ENCODE data around the gene PELI3. TPM values are rescaled to one million over a fixed set of nuclear protein-coding genes. Genes with fewer than 3 reads are reported as not detected.
A peak's percentile ranks its signal among the peaks of the same experiment; 100 is the strongest.
"Not testable (repeated sequence)": the region's sequence is repeated elsewhere in the genome, so short reads cannot be mapped to it uniquely, and the experiment has no call there.

Gene PELI3, protein sequence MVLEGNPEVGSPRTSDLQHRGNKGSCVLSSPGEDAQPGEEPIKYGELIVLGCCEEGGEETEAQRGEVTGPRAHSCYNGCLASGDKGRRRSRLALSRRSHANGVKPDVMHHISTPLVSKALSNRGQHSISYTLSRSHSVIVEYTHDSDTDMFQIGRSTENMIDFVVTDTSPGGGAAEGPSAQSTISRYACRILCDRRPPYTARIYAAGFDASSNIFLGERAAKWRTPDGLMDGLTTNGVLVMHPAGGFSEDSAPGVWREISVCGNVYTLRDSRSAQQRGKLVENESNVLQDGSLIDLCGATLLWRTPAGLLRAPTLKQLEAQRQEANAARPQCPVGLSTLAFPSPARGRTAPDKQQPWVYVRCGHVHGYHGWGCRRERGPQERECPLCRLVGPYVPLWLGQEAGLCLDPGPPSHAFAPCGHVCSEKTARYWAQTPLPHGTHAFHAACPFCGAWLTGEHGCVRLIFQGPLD
- 1 to 10 TPM in 11 of 12 donors, not detected in 1; 4.2 to 10.0 (median 5.2) TPM for polyA plus RNA-seq (ENCODE audit: insufficient read length in 12 of 12)
- long read RNA-seq, donor 1 = 0 reads
- long read RNA-seq, donor 2, partial matches to known transcripts = 0 of 3 reads
- long read RNA-seq, donor 2, other reads (novel, unspliced or antisense) = 0 of 3 reads
- long read RNA-seq, donor 3 = 0 reads
- long read RNA-seq, donor 4 = 0 reads
- long read RNA-seq, donor 5 = 0 reads
- long read RNA-seq, donor 6, partial matches to known transcripts = 0 of 1 reads
- long read RNA-seq, donor 6, other reads (novel, unspliced or antisense) = 0 of 1 reads
- long read RNA-seq, donor 7, partial matches to known transcripts = 8 of 45 reads
- long read RNA-seq, donor 7, other reads (novel, unspliced or antisense) = 36 of 45 reads
- long read RNA-seq, donor 8, partial matches to known transcripts = 0 of 4 reads
- long read RNA-seq, donor 8, other reads (novel, unspliced or antisense) = 0 of 4 reads
- long read RNA-seq, donor 9, partial matches to known transcripts = 0 of 1 reads
- long read RNA-seq, donor 9, other reads (novel, unspliced or antisense) = 0 of 1 reads
- long read RNA-seq, donor 10, partial matches to known transcripts = 0 of 4 reads
- long read RNA-seq, donor 10, other reads (novel, unspliced or antisense) = 0 of 4 reads
- long read RNA-seq, donor 11 = 0 reads

DNA sequence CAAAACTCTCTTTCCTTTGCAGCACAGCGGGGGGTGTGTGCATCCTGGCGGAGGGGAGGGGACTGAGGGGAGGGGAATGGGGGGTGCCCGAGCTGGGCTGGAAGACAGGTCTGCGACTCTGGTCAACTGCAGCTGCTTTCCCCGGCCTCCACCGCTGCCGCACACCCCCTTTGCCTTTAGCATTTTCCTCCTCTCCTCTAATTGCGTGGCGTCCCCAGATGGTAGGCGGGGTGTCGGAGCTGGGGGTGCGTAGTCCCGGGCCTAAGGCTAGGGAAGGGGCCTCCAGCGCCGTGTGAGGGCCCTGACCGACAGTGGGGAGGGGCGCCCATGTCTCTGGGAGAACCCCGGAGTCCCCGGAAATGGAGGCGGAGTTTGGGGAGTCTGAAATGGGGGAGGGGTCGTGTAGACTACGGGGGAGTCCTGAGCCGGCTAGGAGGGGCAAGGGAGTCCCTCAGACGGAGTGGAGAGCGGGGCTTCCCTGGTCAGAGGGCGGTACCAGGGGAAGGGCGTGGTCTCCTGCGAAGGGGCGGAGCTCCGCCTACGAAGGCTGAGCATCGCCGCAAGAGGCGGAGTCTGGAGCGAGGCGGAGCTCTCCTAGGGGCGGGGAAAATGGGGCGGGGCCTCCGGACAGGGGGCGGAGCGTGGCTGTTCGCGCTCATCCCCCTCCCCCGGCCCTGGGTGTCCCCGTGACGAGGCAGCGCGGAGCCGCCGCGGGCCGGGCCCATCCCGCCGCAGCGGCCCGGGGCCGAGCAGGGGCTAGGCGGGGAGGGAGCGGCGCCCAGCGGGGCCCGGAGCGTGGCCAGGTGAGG is at the start of gene PELI3:
Gene PELI3, plus strand, starts transcription at position 681 of the 809 bp plus-strand sequence. CDS start 1,224 bp downstream, outside the sequence.
- peak; percentile 97 for DNase-seq

DNA sequence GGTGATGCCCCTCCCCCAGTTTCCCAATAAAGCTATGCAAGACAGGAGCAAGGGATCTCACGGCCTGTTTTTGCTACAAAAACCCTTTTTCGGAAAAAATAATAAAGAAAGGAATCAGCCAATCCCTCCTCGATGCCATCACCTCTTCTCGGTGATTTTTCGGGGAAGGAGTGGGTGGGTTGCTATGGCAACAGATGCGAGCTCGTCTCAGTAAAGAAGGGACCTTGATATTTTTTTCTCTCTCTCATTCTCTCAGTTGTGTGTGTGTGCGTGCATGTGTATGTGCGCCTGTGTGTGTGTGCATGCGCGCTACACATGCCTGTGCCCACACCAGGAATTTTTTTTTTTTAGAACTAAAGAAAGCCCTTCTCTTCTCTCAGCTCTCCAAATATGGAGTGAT is 49.7 kb upstream of the PELI3 start:
- no peak for DNase-seq

DNA sequence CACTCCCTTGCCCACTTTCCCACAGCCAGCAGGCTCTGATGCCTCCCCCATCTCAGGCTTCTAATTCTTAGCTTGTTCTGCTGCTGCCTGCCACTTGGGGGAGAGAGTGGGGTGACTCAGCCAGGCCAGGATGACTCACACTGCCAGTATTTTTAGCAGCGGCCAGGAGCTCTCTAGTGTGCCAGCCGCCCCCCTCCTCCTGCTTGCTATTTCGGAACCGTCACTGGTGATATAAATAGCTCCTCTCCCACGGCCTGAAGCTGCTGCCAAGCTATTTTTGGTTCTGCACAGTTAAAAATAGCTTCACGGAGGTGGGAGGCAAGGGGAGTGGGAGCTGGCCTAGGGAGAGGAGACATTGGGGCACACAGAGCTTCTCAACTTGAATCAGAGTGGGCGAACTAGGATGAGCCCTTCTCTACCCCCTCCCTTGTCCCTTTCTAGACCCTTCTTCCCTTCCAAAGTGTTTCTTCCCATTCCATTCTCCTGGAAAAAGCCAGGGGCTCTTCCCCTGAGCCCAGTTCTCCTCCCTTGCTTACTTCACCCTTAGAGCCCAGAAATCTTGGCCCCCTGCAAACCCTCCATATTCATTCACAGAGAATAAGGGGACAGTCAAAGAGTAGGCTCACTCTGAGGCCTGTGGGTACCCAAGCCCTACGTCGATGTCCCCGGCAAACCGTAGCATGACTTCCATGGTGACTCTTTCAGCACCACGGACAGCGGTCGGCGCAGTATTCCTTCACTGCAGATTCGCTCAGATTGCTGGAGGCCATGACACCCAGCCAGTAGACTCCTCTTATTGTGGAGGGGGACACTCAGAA is 48.3 kb upstream of the PELI3 start:
- DNase-seq = peak; percentile 71

DNA sequence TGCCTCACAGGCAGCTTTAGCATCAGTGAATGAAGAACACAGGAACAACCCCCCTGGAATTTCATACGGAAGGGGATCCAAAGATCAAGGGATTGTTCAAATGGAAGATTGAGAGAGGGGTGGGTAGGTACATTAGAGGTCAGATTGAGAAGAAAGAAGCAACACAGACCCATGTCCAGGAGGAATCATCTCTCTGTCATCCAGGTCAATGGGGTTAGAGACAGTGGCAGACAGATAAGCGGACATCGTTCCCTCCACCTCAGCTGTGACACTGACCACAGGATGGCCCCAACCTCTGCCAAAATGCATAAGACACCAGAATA is 47.8 kb upstream of the PELI3 start:
- no peak for DNase-seq

DNA sequence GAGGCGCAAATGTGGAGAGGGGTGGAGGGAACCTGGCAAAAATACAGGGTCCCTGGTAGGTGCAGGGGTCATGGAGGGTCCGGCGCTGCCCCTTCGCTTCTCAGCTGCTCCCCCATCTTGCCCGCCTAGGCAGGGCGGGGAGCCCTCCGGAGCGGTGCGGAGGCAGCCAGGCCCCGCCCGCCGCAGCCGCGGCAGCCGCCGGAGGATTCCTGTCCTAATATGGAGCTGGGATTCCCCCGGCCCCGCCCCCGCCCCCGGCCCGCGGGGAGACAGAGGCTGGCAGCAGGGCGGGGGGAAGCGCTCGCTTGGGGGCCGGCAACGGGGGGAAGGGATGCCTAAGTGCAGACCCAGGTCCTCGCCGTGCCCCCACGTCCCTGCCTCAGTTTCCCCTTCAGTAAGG is 46.9 kb upstream of the PELI3 start:
- DNase-seq = no peak

DNA sequence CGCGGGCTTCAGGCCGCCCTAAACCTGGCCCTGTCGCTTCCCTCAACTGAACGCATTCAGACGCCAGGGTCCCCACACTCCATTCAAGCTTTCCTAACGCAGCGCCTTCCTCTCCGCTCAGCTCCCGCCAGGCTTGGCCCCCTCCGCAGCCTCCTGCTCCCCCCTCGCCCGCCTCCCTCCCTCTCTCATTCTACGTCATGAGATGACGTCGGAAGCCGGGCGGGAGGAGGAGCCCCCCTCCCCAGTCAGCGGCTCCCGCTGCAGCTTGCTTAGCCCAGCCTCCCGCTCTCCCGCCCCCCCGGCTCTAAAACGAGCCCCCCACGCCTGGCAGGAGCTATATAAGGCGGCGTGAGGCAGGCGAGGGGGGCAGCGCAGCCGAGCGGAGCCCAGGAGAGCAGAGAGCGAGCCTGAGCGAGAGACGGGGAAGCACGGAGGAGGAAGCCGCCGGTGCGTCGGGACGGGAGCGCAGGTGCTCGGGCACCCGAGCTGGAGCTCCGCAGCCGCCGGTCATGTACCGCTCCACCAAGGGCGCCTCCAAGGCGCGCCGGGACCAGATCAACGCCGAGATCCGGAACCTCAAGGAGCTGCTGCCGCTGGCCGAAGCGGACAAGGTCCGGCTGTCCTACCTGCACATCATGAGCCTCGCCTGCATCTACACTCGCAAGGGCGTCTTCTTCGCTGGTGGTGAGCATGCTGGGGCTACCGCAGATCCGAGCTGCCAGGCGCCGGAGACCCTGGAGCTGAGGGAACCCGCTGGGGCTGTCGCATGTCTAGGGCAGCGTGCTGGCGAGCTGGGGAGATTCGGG is 45.8 kb upstream of the PELI3 start, which contains the start of gene NPAS4:
Gene NPAS4, plus strand, starts transcription at position 365 of the 806 bp plus-strand sequence. Its CDS starts 145 bp downstream, at position 510.
- DNase-seq = no peak

DNA sequence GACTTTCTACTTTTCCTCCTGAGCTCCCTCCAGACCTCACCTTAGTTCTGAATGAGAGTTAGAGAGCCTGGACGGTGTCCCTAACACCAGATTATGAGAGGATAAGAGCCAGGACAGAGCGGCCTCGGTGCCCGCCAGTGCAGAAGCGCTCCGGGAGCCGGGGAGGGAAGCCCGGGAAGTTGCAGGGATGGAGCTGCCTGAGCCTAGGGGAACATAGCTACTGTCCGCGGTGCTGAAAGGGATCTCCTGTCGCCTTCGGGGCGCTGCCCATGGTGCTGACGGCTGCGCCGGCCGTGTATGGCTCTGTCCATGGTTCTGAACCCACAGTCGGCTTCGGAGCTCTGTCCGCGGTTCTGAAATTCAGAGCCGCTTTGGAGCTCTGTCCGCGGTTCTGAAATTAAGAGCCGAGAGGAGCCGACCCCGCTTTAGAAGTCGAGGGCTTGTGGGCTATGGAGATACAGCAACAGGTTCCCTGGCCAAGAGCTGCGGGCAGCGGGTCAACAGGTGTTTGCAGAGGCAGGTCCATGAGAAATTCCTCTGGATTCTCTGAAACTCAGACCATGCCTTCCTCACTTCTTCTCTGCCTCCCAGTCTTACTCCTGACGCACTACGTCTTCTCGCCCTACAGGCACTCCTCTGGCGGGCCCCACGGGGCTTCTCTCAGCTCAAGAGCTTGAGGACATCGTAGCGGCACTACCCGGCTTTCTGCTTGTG is 45.1 kb upstream of the PELI3 start:
- peak; percentile 94 for DNase-seq

DNA sequence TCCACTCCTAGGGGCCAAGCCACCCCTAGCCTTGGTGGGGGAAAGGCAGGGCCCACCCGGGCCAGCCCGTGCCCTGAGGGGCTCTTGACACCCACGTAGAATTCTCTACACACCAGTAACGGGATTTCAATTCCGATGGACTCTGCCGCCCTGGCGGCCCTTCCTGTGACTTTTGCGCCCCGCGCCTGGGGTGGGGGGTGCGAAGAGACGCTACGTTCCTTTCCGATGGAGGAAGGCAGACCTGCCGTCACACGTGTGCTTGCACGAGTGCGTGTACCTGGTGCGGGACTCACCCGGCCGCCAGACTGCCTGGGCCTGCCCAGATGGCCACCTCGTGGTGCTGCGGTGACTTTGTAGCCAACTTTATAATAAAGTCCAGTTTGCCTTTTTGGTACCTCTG is 40.4 kb upstream of the PELI3 start:
- DNase-seq = no peak

DNA sequence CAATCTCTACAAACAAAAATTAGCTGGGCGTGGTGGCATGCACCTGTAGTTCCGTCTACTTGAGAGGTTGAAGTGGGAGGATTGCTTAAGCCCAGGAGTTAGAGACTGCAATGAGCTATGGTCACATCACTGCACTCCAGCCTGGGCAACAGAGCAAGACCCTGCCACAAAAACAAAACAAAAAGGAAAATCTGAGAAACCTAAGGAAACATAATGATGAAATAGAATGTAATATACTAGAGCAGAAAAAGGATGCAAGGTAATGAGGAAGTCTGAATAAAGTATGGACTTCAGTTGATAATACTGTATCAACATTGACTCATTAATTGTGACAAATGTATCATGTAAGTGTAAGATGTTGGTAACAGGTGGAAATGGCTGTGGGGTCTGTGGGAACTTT is 37.8 kb upstream of the PELI3 start:
- DNase-seq = no peak

DNA sequence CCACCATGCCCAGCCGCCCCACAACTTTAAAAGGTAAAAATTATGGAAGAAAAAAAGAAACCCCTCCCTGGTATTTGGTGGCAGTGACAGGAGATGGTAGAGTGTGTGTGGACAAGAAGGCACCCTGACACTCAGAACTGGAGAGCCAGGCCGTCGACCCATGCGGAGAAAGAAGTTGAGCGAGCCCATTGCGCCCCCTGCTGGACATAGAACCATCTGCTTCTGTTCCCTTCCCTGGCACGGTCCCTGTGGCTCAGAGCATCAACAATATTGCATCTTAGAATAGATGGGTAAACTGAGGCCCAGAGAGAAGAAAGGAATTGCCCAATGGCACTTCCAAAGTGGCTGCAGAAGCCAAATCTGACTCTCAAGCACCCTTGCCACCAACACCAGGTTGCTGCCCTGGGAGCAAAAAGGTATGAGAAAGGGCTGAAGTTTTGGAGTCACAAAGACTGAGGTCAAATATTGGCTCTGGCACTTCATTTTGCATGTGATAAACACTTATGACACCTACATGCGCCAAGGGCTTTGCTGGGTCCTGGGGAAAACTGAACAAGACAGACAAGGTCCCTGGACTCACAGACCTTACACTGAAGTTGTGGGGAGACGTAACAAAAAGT is 36.6 kb upstream of the PELI3 start:
- peak; percentile 54 for DNase-seq

DNA sequence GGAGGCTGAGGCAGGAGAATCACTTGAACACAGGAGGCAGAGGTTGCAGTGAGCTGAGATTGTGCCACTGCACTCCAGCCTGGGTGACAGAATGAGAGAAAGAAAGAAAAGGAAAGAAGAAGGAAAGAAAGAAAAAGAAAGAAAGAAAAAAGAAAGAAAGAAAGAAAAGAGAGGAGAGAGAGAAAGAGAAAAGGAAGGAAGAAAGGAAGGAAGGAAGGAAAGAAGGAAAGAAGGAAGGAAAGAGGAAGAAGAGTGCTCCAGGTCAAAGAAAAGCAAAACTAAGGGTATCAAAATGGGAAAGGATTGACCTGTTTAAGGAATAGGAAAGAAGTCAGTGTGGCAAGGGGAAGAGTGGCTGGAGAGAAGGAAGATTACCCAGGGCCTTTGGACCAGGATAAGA is 35.4 kb upstream of the PELI3 start:
- not testable (repeated sequence) for DNase-seq

DNA sequence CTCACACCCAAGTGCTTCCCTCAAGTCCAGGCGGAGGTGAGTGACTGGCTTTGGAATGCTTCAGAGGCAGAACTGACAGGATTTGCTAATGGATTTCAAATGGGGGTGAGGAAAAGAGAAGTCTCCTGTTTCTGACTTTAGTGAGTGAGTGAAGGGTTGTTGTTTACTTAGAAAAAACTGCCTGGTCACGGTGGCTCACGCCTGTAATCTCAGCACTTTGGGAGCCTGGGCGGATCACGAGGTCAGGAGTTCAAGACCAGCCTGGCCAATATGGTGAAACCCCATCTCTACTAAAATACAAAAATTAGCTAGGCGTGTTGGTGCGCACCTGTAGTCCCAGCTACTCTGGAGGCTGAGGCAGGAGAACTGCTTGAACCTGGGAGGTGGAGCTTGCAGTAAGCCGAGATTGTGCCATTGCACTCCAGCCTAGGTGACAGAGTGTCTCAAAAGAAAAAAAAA is 34.8 kb upstream of the PELI3 start:
- not testable (repeated sequence) for DNase-seq

DNA sequence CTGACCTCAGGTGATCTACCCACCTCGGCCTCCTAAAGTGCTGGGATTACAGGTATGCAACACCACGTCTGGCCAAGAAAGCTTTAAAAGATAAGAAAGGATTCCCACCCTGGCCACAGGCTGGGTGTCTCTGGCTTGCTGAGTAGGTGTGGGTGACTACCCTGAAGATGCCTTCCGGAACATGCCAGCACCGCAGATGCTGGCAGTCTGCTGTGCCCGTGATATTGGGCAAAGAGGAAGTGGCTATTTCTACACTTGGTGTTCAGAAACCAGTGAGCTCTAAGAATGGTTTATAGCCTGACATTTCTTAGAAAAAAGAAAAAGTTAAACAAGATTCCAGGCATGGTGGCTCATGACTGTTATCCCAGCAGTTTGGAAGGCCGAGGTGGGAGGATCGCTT is 34.1 kb upstream of the PELI3 start:
- no peak for DNase-seq

DNA sequence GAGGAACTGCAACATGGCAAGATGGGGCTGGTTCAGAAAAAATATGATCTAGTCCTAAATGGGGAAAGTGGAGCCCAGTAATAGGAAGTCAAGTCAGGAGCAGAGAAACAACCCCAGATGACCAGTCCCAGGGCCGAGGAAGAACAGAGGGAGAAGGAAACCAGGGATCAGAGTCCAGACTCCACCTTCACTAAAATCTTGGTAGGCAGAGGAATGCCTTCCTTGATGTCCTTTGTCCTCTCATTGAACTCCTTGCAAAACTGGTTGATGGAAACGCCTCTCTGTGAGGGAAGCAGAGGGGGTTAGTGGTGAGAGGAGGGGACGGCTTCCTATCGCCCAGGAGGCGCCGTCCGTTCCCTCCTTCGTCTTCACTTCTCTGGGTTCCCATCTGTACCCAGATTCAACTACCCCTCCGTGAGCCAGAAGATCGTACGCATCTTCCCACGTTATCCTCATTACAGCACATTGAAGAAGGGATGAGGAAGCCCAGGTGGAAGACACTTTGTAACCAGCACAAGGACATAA is 28.7 kb upstream of the PELI3 start:
- DNase-seq = peak; percentile 19

DNA sequence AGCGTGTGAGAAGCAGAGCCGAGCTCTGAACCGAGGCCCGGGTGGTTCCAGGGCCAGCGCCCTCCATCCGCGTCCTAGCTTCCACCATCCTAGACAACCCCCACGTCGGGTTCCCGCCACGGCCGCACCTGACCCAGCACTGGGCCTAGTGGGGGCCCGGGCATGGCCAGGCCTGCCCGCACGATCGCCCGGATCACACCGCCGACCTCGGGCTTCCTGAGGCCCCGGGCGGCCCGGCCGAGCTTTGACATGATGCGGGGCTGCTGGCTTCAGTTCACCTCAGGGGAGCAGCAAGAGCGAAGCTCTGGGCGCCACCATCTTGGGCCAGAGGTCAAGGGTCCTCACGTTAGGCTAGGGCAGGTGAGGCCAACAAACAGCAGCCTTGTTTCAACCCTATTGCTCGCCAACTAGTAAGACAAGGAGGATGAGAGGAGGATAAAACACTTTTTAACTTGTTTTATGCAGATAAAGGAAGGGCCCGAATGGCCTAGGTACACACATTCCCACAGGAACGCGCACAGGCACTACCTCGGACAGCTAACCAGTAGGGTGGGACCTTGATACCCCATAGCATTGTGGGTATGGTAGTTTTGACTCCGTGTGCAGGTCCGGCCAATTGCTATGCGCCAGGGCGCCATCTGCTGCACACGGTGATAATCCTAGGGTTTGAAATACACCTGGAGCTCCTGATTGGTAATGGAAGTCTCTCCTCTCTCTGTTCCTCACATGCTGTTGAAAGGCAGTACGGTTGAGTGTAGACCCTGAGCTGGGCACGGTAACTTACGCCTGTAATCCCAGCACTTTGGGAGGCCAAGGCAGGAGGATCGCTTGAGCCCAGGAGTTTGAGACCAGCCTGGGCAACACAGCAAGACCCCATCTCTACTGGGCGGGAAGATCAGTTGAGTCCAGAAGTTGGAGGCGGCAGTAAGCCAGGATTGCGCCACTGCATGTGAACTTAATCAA is 27.9 kb upstream of the PELI3 start, which contains the start of gene MRPL11:
Gene MRPL11, minus strand, starts transcription at position 345 of the 963 bp plus-strand sequence. Its CDS starts 94 bp downstream, at position 251.
- peak; percentile 94 for DNase-seq

DNA sequence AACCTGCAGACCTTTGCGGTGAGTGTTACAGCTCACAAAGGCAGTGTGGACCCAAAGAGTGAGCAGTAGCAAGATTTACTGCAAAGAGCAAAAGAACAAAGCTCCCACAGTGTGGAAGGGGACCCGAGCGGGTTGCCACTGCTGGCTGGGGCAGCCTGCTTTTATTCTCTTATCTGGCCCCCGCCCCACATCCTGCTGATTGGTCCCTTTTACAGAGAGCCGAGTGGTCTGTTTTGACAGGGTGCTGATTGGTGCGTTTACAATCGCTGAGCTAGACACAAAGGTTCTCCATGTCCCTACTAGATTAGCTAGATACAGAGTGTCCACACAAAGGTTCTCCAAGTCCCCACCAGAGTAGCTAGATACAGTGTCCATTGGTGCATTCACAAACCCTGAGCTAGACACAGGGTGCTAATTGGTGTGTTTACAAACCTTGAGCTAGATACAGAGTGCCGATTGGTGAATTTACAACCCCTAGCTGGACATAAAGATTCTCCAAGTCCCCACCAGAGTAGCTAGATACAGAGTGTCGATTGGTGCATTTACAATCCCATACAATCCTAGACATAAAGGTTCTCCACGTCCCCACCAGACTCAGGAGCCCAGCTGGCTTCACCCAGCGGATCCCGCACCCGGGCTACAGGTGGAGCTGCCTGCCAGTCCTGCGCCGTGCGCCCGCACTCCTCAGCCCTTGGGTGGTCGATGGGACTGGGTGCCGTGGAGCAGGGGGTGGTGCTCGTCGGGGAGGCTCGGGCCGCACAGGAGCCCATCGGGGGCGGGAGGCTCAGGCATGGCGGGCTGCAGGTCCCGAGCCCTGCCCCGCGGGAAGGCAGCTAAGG is 26.4 kb upstream of the PELI3 start:
- not testable (repeated sequence) for DNase-seq
